SK-N-SH (cell line): Measurements from ENCODE around the gene LGR6. TPM values are rescaled to one million over a fixed set of nuclear protein-coding genes. Genes with fewer than 3 reads are reported as not detected.

Experiments
- CTCF ChIA-PET: fragments of 300-600, 350-600 bp; formaldehyde crosslinking; extraction: SDS; loops from one replicate; lab custom pipeline; 2021; lab: Yijun Ruan, JAX
- POLR2A ChIA-PET: fragments of 350-600 bp; sonication (Branson Sonifier 250); formaldehyde crosslinking; extraction: SDS; loops from one replicate; lab custom pipeline; 2020; ENCODE audit warnings: antibody characterized with exemption, inconsistent platforms; lab: Yijun Ruan, JAX
- DNase-seq: peaks from one replicate; pipeline ENCODE4 v3.0.0; 2012
- H2AFZ ChIP-seq: fragments of 200-600 bp; sonication (generic); 2 replicates; pipeline ENCODE4 v1.8.1; 2016; ENCODE audit warnings: antibody characterized with exemption, mild to moderate bottlenecking, low read depth
- H3F3A ChIP-seq: fragments of 200-600 bp; sonication (generic); replicated peaks from 2 replicates; pipeline ENCODE3; 2016; ENCODE audit warnings: antibody characterized with exemption, mild to moderate bottlenecking; ENCODE audit not compliant: insufficient read depth
- H3K27ac ChIP-seq, 2 experiments: fragments of 200-500 bp in 1 of 2; fragments of 200-600 bp in 1 of 2; sonication (Bioruptor generic) in 1 of 2; sonication (generic), shearing (Covaris generic) in 1 of 2; 2 replicates each; pipeline versions ENCODE4 v1.5.1 to v1.6.1; 2014 to 2016; ENCODE audit warnings: low read depth in 2 of 2, inconsistent platforms in 1 of 2, low read length in 1 of 2, mild to moderate bottlenecking in 1 of 2, mixed read lengths in 1 of 2
- H3K27me3 ChIP-seq: fragments of 200-600 bp; sonication (generic), shearing (Covaris generic); 2 replicates; pipeline ENCODE4 v1.6.1; 2016; ENCODE audit warnings: mixed run types; ENCODE audit not compliant: insufficient read depth
- H3K36me3 ChIP-seq, 2 experiments: fragments of 200-500 bp in 1 of 2; fragments of 200-600 bp in 1 of 2; sonication (Bioruptor generic) in 1 of 2; sonication (generic) in 1 of 2; replicated peaks in 1 of 2; 2 replicates each; pipeline versions ENCODE3 to v1.5.1; 2014 to 2016; ENCODE audit warnings: low read length in 1 of 2, mild to moderate bottlenecking in 1 of 2; ENCODE audit not compliant: insufficient read depth in 2 of 2, control insufficient read depth in 1 of 2
- H3K4me1 ChIP-seq, 2 experiments: fragments of 200-500 bp in 1 of 2; fragments of 200-600 bp in 1 of 2; sonication (Bioruptor generic) in 1 of 2; sonication (generic), shearing (Covaris generic) in 1 of 2; 2 replicates each; pipeline versions ENCODE4 v1.5.1 to v1.6.1; 2014 to 2016; ENCODE audit warnings: low read depth in 1 of 2, low read length in 1 of 2, mixed run types in 1 of 2; ENCODE audit not compliant: insufficient read depth in 2 of 2, control insufficient read depth in 1 of 2
- H3K4me2 ChIP-seq: fragments of 200-600 bp; sonication (generic), shearing (Covaris generic); 2 replicates; pipeline ENCODE4 v1.6.1; 2017; ENCODE audit warnings: mixed run types
- H3K4me3 ChIP-seq, 2 experiments: fragments of 200-500 bp in 1 of 2; fragments of 200-600 bp in 1 of 2; sonication (Bioruptor generic) in 1 of 2; sonication (generic), shearing (Covaris generic) in 1 of 2; 2 replicates each; pipeline versions ENCODE4 v1.5.1 to v1.8.1; 2014 to 2016; ENCODE audit warnings: low read depth in 2 of 2, inconsistent platforms in 1 of 2, low read length in 1 of 2, mild to moderate bottlenecking in 1 of 2, mixed read lengths in 1 of 2, moderate library complexity in 1 of 2
- H3K79me2 ChIP-seq: fragments of 200-600 bp; sonication (generic); 2 replicates; pipeline ENCODE4 v1.8.1; 2017; ENCODE audit warnings: mild to moderate bottlenecking; ENCODE audit not compliant: insufficient read depth
- H3K9ac ChIP-seq: fragments of 200-600 bp; sonication (generic); 2 replicates; pipeline ENCODE4 v1.6.1; 2017; ENCODE audit warnings: mixed run types
- H3K9me2 ChIP-seq: fragments of 200-600 bp; sonication (generic); 2 replicates; pipeline ENCODE4 v1.6.1; 2017; ENCODE audit warnings: mixed run types
- H3K9me3 ChIP-seq: fragments of 200-600 bp; sonication (generic); 2 replicates; pipeline ENCODE4 v1.6.1; 2017; ENCODE audit warnings: mixed run types, mild to moderate bottlenecking, moderate library complexity
- H4K20me1 ChIP-seq: fragments of 200-600 bp; sonication (generic); 2 replicates; pipeline ENCODE4 v1.6.1; 2017; ENCODE audit warnings: mild to moderate bottlenecking, mixed run types; ENCODE audit not compliant: insufficient read depth
- FOXJ3 ChIP-seq: sonication (generic); formaldehyde crosslinking; IDR thresholded peaks from 2 replicates; pipeline ENCODE4 v1.5.1; 2020; ENCODE audit warnings: mild to moderate bottlenecking, missing genetic modification reagents
- IRF3 ChIP-seq: fragments of 150-350 bp; IDR thresholded peaks from 2 replicates; pipeline ENCODE4 v1.6.1; 2016; ENCODE audit warnings: mild to moderate bottlenecking, low read depth, low read length
- NRF1 ChIP-seq: IDR thresholded peaks from 2 replicates; pipeline ENCODE4 v1.6.1; 2012; ENCODE audit warnings: low read depth, mild to moderate bottlenecking, low read length
- PBX3 ChIP-seq: IDR thresholded peaks from 2 replicates; pipeline ENCODE4; 2012
- RAD21 ChIP-seq: IDR thresholded peaks from 2 replicates; pipeline ENCODE4 v1.6.1; 2012; ENCODE audit warnings: mild to moderate bottlenecking, low read length
- TEAD4 ChIP-seq: IDR thresholded peaks from 2 replicates; pipeline ENCODE4 v1.4.0; 2012; ENCODE audit warnings: mild to moderate bottlenecking, borderline replicate concordance; ENCODE audit not compliant: insufficient read depth
- WGBS: methylation state at CpG from one replicate; pipeline ENCODE4 v1.1.6; 2017; ENCODE audit warnings: low lambda C conversion rate; 5-methylcytosine and 5-hydroxymethylcytosine counted together
- polyA plus RNA-seq, 3 experiments: library from polyadenylated mRNA; depleted of rRNA; stranded (reverse); fragments of >200 nt; gene quantifications; 2 replicates each; pipeline ENCODE4 v1.2.3, GENCODE V29; 2012
- TF ChIP-seq, protein P1 (sequence below): fragments of 200-600 bp; sonication (generic); IDR thresholded peaks from 2 replicates; pipeline ENCODE4 v1.6.1; 2017; ENCODE audit warnings: antibody characterized with exemption, mild to moderate bottlenecking, moderate library complexity
- TF ChIP-seq, protein P2 (sequence below): IDR thresholded peaks from 2 replicates; pipeline ENCODE4 v1.4.0; 2012; ENCODE audit warnings: low read depth, borderline replicate concordance

The LGR6 gene
- polyA plus RNA-seq, 1 of the 3 experiments (the other 2 are of a cell fraction): 0.03 TPM

- TF ChIP-seq IRF3 (no peak), PBX3 (peak; percentile 80), NRF1 (no peak), FOXJ3 (CRISPR knock-in tag) (no peak), TEAD4 (peak; percentile 83)
- TF ChIP-seq, protein P1, sequence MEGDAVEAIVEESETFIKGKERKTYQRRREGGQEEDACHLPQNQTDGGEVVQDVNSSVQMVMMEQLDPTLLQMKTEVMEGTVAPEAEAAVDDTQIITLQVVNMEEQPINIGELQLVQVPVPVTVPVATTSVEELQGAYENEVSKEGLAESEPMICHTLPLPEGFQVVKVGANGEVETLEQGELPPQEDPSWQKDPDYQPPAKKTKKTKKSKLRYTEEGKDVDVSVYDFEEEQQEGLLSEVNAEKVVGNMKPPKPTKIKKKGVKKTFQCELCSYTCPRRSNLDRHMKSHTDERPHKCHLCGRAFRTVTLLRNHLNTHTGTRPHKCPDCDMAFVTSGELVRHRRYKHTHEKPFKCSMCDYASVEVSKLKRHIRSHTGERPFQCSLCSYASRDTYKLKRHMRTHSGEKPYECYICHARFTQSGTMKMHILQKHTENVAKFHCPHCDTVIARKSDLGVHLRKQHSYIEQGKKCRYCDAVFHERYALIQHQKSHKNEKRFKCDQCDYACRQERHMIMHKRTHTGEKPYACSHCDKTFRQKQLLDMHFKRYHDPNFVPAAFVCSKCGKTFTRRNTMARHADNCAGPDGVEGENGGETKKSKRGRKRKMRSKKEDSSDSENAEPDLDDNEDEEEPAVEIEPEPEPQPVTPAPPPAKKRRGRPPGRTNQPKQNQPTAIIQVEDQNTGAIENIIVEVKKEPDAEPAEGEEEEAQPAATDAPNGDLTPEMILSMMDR: peak; percentile 93
Observed at GRCh38 chr1:202235856-202236837, 42.5 kb downstream of the LGR6 start (continued).

DNA sequence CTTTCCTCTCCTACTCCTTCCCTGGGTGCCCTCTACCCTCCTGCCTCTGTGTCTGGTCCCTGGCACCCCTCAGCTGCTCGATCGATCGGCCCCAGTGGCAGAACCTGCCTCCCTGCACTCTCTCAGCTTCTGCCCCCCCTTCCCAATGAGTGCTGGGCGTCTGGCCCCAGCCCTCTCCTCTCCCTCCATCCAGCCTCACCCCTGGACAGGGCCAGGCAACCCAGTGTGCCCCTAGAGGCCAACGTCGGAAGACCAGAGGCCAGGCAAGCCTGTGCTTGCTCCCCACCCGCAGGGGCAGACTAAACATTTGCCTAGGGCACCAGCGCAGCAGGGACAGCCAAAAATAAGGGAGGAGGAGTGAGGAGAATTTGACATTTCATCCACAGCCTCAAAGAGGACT, 43.5 kb downstream of the LGR6 start:
- no peak overlapping the region for H2AFZ ChIP-seq
- DNase-seq: peak; percentile 79
- no peaks in the 10 kb centered on the region for H3K9me3 ChIP-seq
- peak overlapping the region; percentile 79; the same call in 1 of the 2 replicates for H3K4me2 ChIP-seq
- ChIA-PET CTCF (interaction anchor here (0.8 to 3.9 kb wide), 23 partner anchors 8 to 107 kb away, joined by 3 to 32 read pairs (median 5); no protein-coding TSS in a partner anchor), POLR2A (no interaction called here)
- peak overlapping the region in 1 of 2 experiments; percentile 93; a peak in 1 of 4 replicates for H3K27ac ChIP-seq
- 29% methylated on average over 8 of the region's 8 CpGs for WGBS
- H3K27me3 ChIP-seq: no peaks in the 10 kb centered on the region
- peaks cover 8% of the 10 kb centered on the region for H3F3A ChIP-seq
- no peaks in the 10 kb centered on the region for H3K79me2 ChIP-seq
- TF ChIP-seq, protein P2, sequence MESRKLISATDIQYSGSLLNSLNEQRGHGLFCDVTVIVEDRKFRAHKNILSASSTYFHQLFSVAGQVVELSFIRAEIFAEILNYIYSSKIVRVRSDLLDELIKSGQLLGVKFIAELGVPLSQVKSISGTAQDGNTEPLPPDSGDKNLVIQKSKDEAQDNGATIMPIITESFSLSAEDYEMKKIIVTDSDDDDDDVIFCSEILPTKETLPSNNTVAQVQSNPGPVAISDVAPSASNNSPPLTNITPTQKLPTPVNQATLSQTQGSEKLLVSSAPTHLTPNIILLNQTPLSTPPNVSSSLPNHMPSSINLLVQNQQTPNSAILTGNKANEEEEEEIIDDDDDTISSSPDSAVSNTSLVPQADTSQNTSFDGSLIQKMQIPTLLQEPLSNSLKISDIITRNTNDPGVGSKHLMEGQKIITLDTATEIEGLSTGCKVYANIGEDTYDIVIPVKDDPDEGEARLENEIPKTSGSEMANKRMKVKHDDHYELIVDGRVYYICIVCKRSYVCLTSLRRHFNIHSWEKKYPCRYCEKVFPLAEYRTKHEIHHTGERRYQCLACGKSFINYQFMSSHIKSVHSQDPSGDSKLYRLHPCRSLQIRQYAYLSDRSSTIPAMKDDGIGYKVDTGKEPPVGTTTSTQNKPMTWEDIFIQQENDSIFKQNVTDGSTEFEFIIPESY: no peak
- peak; percentile 25; the same call in 1 of the 2 replicates for TF ChIP-seq RAD21
- TF ChIP-seq, protein P1: peak; percentile 61
- no peak overlapping the region for H3K9ac ChIP-seq
- no peaks in the 10 kb centered on the region for H4K20me1 ChIP-seq
- no peak overlapping the region for H3K4me3 ChIP-seq
- no peaks in the 10 kb centered on the region for H3K36me3 ChIP-seq
- H3K9me2 ChIP-seq: no peaks in the 10 kb centered on the region
- H3K4me1 ChIP-seq: peaks cover 12 to 20% of the 10 kb centered on the region in 2 experiments; a peak in 3 of 4 replicates
